ENCODE measurements around the gene SPOCK1.

DNA sequence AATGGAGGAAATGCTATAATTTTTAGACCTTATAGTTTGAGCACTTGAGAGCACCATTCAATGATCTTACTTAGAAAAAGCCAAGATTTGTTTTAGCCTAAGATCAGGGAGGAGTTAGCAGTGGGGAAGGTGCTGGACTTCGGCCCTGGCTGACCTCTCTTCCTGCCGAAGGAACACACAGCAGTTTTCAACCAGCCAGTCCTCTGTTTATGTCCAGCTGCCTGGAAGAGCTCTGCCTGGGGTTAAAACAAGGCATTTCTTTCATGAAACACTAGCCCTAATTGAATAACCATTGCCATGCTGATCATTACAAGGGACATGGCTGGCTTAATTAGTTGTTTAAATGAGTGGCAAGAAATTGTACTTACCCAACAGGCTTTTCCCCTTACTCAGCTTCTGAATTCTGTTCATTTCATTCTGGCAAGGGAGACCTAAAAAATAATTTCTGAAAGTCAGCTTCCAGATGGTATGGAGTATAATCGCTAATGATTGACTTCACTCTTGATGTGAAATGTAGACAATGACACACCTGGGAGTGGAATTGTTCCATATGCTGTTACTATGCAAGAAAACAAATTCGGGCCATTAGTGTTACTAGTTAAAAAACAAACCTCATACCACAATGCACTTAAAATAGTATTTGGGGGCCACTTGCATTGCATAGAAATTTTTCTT lies 514.2 kb downstream of the SPOCK1 start:
- TF ChIP-seq, protein P1, sequence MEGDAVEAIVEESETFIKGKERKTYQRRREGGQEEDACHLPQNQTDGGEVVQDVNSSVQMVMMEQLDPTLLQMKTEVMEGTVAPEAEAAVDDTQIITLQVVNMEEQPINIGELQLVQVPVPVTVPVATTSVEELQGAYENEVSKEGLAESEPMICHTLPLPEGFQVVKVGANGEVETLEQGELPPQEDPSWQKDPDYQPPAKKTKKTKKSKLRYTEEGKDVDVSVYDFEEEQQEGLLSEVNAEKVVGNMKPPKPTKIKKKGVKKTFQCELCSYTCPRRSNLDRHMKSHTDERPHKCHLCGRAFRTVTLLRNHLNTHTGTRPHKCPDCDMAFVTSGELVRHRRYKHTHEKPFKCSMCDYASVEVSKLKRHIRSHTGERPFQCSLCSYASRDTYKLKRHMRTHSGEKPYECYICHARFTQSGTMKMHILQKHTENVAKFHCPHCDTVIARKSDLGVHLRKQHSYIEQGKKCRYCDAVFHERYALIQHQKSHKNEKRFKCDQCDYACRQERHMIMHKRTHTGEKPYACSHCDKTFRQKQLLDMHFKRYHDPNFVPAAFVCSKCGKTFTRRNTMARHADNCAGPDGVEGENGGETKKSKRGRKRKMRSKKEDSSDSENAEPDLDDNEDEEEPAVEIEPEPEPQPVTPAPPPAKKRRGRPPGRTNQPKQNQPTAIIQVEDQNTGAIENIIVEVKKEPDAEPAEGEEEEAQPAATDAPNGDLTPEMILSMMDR (IDR thresholded peaks at IDR 0.05; ENCODE audit: poor library complexity) = no peak
- TF ChIP-seq EZH2 (IDR thresholded peaks at IDR 0.05; ENCODE audit: borderline replicate concordance) (no peak), EZH2phosphoT487 (IDR thresholded peaks at IDR 0.05; ENCODE audit: low read depth, severe bottlenecking, unreplicated experiment) (no peak)

All from hepatocyte (in vitro differentiated cells).